Fibroblast of pulmonary artery (primary cell): Measurements from ENCODE around the gene GCN1.
"Not testable (repeated sequence)": the region's sequence is repeated elsewhere in the genome, so short reads cannot be mapped to it uniquely, and the experiment has no call there.

ENCODE experiments used
- DNase-seq: peaks from one replicate; pipeline ENCODE4 v3.0.0-alpha.2; 2010; ENCODE audit warnings: low read depth
- H3K4me3 ChIP-seq: replicated peaks from 2 replicates; pipeline ENCODE4 v1.5.1; 2011; ENCODE audit warnings: low read depth, mild to moderate bottlenecking, control low read depth, low read length, moderate library complexity
- TF ChIP-seq, protein P1 (sequence below): IDR thresholded peaks from 2 replicates; pipeline ENCODE4 v1.5.1; 2011; ENCODE audit warnings: mild to moderate bottlenecking, control low read depth, low read length, inconsistent platforms; ENCODE audit errors: missing control alignments

Gene GCN1

GRCh38 chr12:120194226-120194533, 335 bp downstream of the GCN1 start:
- peak overlapping the region; percentile 84 for H3K4me3 ChIP-seq
- no peak for DNase-seq
- TF ChIP-seq, protein P1, sequence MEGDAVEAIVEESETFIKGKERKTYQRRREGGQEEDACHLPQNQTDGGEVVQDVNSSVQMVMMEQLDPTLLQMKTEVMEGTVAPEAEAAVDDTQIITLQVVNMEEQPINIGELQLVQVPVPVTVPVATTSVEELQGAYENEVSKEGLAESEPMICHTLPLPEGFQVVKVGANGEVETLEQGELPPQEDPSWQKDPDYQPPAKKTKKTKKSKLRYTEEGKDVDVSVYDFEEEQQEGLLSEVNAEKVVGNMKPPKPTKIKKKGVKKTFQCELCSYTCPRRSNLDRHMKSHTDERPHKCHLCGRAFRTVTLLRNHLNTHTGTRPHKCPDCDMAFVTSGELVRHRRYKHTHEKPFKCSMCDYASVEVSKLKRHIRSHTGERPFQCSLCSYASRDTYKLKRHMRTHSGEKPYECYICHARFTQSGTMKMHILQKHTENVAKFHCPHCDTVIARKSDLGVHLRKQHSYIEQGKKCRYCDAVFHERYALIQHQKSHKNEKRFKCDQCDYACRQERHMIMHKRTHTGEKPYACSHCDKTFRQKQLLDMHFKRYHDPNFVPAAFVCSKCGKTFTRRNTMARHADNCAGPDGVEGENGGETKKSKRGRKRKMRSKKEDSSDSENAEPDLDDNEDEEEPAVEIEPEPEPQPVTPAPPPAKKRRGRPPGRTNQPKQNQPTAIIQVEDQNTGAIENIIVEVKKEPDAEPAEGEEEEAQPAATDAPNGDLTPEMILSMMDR, result no peak

GRCh38 chr12:120193286-120193685, 1.2 kb downstream of the GCN1 start:
- DNase-seq, result not testable (repeated sequence)
- peak overlapping the region; percentile 84 for H3K4me3 ChIP-seq

GRCh38 chr12:120190985-120191480, 3.5 kb downstream of the GCN1 start:
- no peak for DNase-seq
- TF ChIP-seq, protein P1, result no peak
- H3K4me3 ChIP-seq, result no peak overlapping the region

DNA sequence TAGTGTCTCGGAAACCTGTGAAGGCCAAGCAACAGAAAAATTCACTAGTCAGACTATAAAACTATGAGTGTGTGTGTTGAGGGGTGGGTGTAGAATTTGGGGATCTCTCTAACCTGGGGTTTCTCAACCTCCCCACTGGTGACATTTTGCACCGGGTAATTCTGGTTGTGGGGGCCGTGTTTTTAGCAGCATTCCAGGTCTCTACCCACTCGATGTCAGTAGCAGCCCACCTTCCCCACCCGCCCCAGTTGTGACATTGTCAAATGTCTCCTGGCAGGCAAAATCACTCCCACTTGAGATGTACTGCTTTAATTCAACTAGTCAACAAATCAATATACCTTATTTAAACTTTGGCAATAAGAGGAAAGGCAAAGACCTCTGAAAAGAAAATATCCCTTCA, 4.1 kb downstream of the GCN1 start:
- TF ChIP-seq, protein P1, result no peak

GRCh38 chr12:120186654-120187053, 7.9 kb downstream of the GCN1 start:
- no peak for DNase-seq
- TF ChIP-seq, protein P1, result no peak
- no peak overlapping the region for H3K4me3 ChIP-seq

More for the DNA sequence above, 4.1 kb downstream of the GCN1 start:
- no peak overlapping the region for H3K4me3 ChIP-seq
- no peak for DNase-seq

- TF ChIP-seq, protein P1, result no peak
- no peak overlapping the region for H3K4me3 ChIP-seq
- DNase-seq, result peak; percentile 24
Observed at GRCh38 chr12:120183211-120183631, 11.3 kb downstream of the GCN1 start.

DNA sequence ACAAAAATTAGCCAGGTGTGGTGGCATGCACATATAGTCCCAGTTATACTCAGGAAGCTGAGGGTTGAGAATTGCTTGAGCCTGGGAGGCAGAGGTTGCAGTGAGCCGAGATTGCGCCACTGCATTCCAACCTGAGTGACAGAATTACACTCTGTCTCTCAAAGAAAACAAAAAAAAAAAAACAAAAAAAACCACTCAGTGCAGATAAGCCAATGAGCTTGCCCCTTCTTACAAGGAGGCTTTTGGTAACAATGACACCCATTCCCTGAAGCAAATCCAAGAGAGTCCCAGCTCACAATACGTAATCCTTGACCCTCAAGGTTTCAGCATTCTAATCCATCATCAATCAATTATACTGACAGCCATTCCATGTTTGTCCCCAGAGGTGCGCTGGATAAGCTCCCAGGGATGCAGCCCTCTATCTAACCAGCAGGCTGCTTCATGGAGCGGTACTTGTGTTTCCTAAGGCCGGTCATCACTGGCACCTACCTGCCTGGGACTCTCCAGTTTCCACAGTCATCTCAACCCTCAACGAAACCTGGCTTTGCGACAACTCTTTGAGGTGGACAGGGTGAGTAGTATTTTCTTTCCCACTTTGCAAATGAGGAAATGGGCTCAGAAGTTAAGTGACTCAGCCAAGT, 12.4 kb downstream of the GCN1 start:
- H3K4me3 ChIP-seq, result no peak overlapping the region

More for the DNA sequence above, 12.4 kb downstream of the GCN1 start:
- DNase-seq, result peak; percentile 61
- TF ChIP-seq, protein P1, result no peak
